CD4-positive, alpha-beta memory T cell (primary cell): Measurements from ENCODE around the gene FAM174B. TPM values are rescaled to one million over a fixed set of nuclear protein-coding genes. Genes with fewer than 3 reads are reported as not detected.

Experiments used
- CTCF ChIA-PET: fragments of 350-600 bp; sonication (Branson Sonifier 250); formaldehyde crosslinking; loops from one replicate; lab custom pipeline; 2021; ENCODE audit warnings: inconsistent platforms; ENCODE audit not compliant: partially characterized antibody; lab: Charles Lee
- POLR2A ChIA-PET: fragments of 350-600 bp; sonication (Branson Sonifier 250); formaldehyde crosslinking; loops from one replicate; lab custom pipeline; 2021; ENCODE audit not compliant: partially characterized antibody; lab: Charles Lee
- DNase-seq, 5 donors: peaks; one replicate each; pipeline versions ENCODE4 v3.0.0 to v3.0.0-alpha.2; 2020 to 2022; ENCODE audit warnings: mixed read lengths in 1 of 5
- H3K27ac ChIP-seq: one replicate; pipeline ENCODE4 v1.7.0; 2013; ENCODE audit warnings: low read depth, low read length
- H3K27me3 ChIP-seq: 2 replicates; pipeline ENCODE4 v1.7.0; 2013; ENCODE audit warnings: mild to moderate bottlenecking, low read length, moderate library complexity; ENCODE audit not compliant: insufficient read depth
- H3K36me3 ChIP-seq: 2 replicates; pipeline ENCODE4 v1.7.0; 2013; ENCODE audit warnings: mild to moderate bottlenecking, low read length, moderate library complexity; ENCODE audit not compliant: insufficient read depth
- H3K4me1 ChIP-seq: 2 replicates; pipeline ENCODE4 v1.7.0; 2013; ENCODE audit warnings: mild to moderate bottlenecking, low read length, moderate library complexity; ENCODE audit not compliant: insufficient read depth
- H3K4me3 ChIP-seq, 2 donors: one replicate each; pipeline ENCODE4 v1.7.0; 2013; ENCODE audit warnings: low read length in 2 of 2, mild to moderate bottlenecking in 1 of 2
- H3K9me3 ChIP-seq, 2 donors: one replicate each; pipeline ENCODE4 v1.7.0; 2013; ENCODE audit warnings: low read length in 2 of 2, control low read depth in 1 of 2; ENCODE audit not compliant: control insufficient read depth in 1 of 2
- H3K27ac Mint-ChIP-seq, 7 donors: one replicate each; pipeline ENCODE4 v1.8.0; 2020 to 2021; ENCODE audit warnings: mixed read lengths in 7 of 7, mild to moderate bottlenecking in 6 of 7, inconsistent platforms in 3 of 7, moderate library complexity in 3 of 7
- H3K27me3 Mint-ChIP-seq, 2 donors: one replicate each; pipeline ENCODE4 v1.8.0; 2020 to 2021; ENCODE audit warnings: mixed read lengths in 2 of 2
- H3K36me3 Mint-ChIP-seq, 2 donors: one replicate each; pipeline ENCODE4 v1.8.0; 2020 to 2021; ENCODE audit warnings: mixed read lengths in 2 of 2, inconsistent platforms in 1 of 2, mild to moderate bottlenecking in 1 of 2
- H3K4me1 Mint-ChIP-seq, 4 donors: one replicate each; pipeline ENCODE4 v1.8.0; 2020 to 2021; ENCODE audit warnings: mixed read lengths in 4 of 4, mild to moderate bottlenecking in 1 of 4
- H3K4me3 Mint-ChIP-seq, 8 donors: one replicate each; pipeline ENCODE4 v1.8.0; 2020 to 2021; ENCODE audit warnings: mixed read lengths in 8 of 8, mild to moderate bottlenecking in 7 of 8, moderate library complexity in 6 of 8, inconsistent platforms in 3 of 8
- H3K9me3 Mint-ChIP-seq, 8 donors: one replicate each; pipeline ENCODE4 v1.8.0; 2020 to 2021; ENCODE audit warnings: mixed read lengths in 8 of 8, mild to moderate bottlenecking in 5 of 8, inconsistent platforms in 3 of 8, moderate library complexity in 1 of 8
- intact Hi-C: fragments of 100-400 bp; cut with micrococcal nuclease; formaldehyde crosslinking; loops from one replicate; pipeline ENCODE4 v1.15.1; 2023
- polyA plus RNA-seq, 2 donors: library from polyadenylated mRNA; unstranded; fragments of 300-500 nt; fragmentation: Illumina TruSeq; gene quantifications; one replicate each; pipeline ENCODE4 v1.2.3, GENCODE V29; 2021
- total RNA-seq, 2 experiments: library from RNA; stranded (reverse); gene quantifications; one replicate each; pipeline ENCODE4 v1.2.3, GENCODE V29; 2021

The FAM174B gene
- total and polyA plus RNA-seq, 4 experiments from 2014 or later: 2.4 to 8.3 (median 4.9) TPM

DNA sequence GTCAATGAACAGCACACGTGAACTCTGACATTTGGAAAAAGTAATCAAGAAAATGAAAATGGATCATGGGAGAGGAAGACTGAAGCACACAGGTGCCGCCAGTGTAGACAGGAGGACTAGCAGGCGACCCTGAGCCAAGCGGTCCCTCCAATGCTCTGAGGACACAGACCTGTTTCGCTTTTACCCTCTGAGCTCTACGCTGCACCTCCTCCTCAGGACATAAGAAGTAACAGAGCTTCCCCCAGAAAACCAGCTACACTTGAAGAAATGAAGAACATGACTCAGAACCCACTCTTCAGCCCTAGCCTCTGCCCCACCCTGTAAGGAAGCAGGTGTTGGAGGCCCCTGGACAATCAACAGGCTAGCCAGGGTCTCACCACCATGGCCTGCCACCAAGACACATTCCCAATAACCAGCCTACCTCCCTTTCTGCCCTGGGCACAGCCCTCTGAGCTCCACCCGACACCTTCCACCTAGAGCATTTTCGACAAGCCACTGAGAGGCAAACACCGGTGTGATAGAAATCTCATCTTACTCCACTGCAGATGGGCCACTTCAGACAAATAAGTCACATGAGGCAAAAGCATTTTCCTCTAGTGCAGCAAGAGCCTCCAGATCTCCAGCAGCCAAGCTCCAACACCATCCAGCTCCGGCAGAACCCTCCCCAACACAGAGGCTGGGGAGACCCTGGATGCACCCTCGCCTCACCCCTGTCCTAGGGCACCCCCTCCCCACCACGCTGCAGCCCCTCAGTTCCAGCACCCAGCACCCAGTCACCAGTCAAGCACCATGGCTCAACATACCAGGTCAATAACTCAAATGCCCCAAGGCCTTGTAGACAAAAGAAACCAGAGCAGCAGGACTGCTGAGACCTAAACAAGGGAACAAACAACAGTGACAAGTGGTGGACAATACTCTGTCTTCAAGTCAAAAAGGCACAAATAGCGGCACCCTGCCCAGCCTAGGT is 11.4 kb downstream of the FAM174B start:
- peaks cover 2 to 4% of the 10 kb centered on the region in 2 donors for H3K36me3 Mint-ChIP-seq
- H3K4me3 Mint-ChIP-seq: no peak overlapping the region
- no peaks in the 10 kb centered on the region for H3K36me3 ChIP-seq
- H3K4me1 Mint-ChIP-seq: no peaks in the 10 kb centered on the region
- ChIA-PET CTCF (no interaction called here), POLR2A (no interaction called here)
- no peaks in the 10 kb centered on the region for H3K27me3 ChIP-seq
- H3K4me3 ChIP-seq: no peak overlapping the region
- intact Hi-C loops: no loop called here
- no peaks in the 10 kb centered on the region for H3K4me1 ChIP-seq
- no peak overlapping the region for H3K27ac Mint-ChIP-seq
- H3K9me3 ChIP-seq: no peaks in the 10 kb centered on the region
- no peak for DNase-seq
- peaks cover 0 to 13% (median 7%) of the 10 kb centered on the region in 8 donors for H3K9me3 Mint-ChIP-seq
- H3K27ac ChIP-seq: no peak overlapping the region
- H3K27me3 Mint-ChIP-seq: peaks cover 5 to 8% of the 10 kb centered on the region in 2 donors

DNA sequence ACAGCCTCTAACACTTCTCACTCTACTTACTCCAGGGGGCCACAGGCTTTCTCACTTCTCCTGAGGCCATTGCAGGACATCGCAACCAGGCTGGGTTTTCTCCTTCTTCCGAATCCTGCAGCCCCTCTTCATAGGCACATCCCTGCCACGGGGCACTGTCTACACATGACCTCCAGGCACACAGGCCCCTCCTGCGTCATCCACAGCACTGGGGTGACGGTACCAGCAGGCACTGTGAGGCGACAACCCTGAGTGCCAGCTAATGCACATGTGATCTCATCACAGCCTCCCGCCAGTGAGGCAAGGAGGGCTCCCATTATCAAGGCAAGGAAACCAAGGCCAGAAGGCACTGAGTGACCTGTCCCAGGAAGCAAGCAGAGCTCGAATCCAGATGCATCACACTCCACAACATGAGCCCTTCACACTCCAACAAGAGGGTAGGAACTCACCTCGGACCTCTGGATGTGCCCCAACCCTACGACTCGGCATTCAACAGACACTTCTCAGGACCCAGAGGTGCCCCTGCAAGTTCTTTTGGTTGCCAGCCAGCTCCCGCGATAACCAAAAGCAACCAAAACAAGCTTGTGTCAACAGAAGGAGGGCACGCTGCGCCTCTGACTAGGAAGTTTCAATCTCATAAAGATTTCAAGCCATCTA is 16.7 kb downstream of the FAM174B start:
- ChIA-PET CTCF (no interaction called here), POLR2A (no interaction called here)
- Mint-ChIP-seq H3K27me3 (peaks cover 5 to 21% of the 10 kb centered on the region in 2 donors), H3K9me3 (peaks cover 0 to 13% (median 7%) of the 10 kb centered on the region in 8 donors), H3K36me3 (peaks cover 2 to 4% of the 10 kb centered on the region in 2 donors), H3K27ac (peak overlapping the region in 2 of 7 donors; percentile 5 to 24), H3K4me3 (no peak overlapping the region), H3K4me1 (peaks cover 0 to 5% (median 0%) of the 10 kb centered on the region in 4 donors)
- Histone ChIP-seq H3K27me3 (no peaks in the 10 kb centered on the region), H3K9me3 (no peaks in the 10 kb centered on the region), H3K27ac (no peak overlapping the region), H3K4me3 (no peak overlapping the region), H3K4me1 (no peaks in the 10 kb centered on the region), H3K36me3 (no peaks in the 10 kb centered on the region)
- intact Hi-C loops: no loop called here
- DNase-seq: no peak

DNA sequence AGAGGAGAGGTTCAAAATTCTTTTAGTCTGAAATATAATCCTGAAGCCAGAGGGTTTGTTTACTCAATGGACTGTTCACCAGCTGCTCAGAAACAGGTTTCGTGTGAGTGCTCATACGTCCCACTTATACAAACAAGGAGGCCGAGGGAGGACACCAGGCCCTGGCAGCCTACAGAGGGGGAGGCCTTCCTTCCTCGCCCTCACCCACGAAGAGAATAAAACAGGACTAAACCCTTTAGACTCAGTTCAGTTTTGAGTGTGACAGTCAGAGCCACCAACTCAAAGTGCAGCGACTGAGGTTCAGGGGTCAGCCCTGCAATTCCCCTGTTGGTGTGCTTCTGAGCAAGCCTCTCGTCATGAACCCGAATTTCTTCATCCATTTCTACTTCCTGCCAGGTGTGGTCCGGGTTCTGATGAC is 17.3 kb downstream of the FAM174B start:
- DNase-seq: no peak
- H3K4me1 Mint-ChIP-seq: peaks cover 0 to 5% (median 0%) of the 10 kb centered on the region in 4 donors

DNA sequence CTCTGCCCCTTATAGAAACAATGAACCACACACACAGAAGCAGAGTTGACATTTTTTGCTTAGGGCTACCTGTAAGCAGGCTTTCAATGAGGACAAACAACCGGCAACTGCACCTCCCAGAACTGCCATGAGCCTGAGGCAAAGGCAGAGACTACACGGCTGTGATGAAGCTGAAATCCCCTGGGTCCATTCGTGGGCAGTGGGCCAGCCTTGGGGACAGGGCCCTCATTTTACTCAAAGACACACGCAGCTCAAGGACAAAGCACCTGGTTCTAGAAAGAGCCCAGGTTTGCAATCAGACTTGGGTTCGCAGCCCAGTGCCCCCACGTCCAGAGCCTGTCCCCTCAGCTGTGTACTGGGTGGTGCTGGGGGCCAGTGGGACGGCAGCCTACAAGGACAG is 17.9 kb downstream of the FAM174B start:
- intact Hi-C loops: no loop called here
- H3K27me3 Mint-ChIP-seq: peaks cover 9 to 21% of the 10 kb centered on the region in 2 donors

More for the DNA sequence above, 17.3 kb downstream of the FAM174B start:
- Histone ChIP-seq H3K4me1 (no peaks in the 10 kb centered on the region), H3K9me3 (no peaks in the 10 kb centered on the region), H3K27ac (no peak overlapping the region), H3K27me3 (no peaks in the 10 kb centered on the region), H3K4me3 (no peak overlapping the region), H3K36me3 (no peaks in the 10 kb centered on the region)
- ChIA-PET POLR2A (no interaction called here), CTCF (no interaction called here)
- intact Hi-C loops: no loop called here
- H3K27ac Mint-ChIP-seq: peak overlapping the region in 2 of 7 donors; percentile 13 to 24
- H3K9me3 Mint-ChIP-seq: peaks cover 0 to 13% (median 7%) of the 10 kb centered on the region in 8 donors
- H3K27me3 Mint-ChIP-seq: peaks cover 5 to 21% of the 10 kb centered on the region in 2 donors
- H3K4me3 Mint-ChIP-seq: no peak overlapping the region
- H3K36me3 Mint-ChIP-seq: peaks cover 2 to 4% of the 10 kb centered on the region in 2 donors

DNA sequence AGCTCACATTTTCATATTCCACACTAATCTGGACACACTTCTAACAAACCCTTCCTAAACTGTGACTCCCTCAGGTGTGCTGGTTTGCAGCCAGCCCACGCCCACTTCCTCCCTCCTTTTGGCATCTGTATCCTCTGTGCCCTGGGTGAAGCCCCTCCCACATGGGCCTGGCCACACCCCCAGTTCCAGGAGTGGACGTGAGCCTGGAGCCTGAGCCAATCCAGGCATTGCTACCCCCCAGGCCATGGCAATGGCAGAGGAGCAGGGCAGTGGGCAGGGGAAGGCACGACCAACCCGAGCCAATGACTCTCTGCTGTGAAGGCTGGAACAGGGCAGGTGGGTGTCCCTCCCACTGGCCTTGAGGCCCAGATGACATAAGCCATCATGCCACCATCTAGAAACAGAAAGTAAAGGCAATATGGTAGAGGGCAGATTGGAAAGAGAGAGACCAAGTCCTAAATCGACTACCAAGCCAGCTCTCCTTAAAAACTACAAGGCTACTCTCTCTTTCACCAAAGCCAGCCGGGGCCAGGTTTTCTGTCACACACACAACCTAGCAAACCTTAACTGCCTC is 18.6 kb downstream of the FAM174B start:
- Mint-ChIP-seq H3K4me3 (no peak overlapping the region), H3K27ac (no peak overlapping the region), H3K4me1 (peaks cover 0 to 5% (median 0%) of the 10 kb centered on the region in 4 donors), H3K9me3 (peaks cover 0 to 13% (median 7%) of the 10 kb centered on the region in 8 donors), H3K36me3 (peaks cover 2 to 4% of the 10 kb centered on the region in 2 donors), H3K27me3 (peaks cover 9 to 21% of the 10 kb centered on the region in 2 donors)
- ChIA-PET POLR2A (no interaction called here), CTCF (no interaction called here)
- H3K4me3 ChIP-seq: no peak overlapping the region
- no peaks in the 10 kb centered on the region for H3K4me1 ChIP-seq
- no peak for DNase-seq
- no peak overlapping the region for H3K27ac ChIP-seq
- no peaks in the 10 kb centered on the region for H3K9me3 ChIP-seq
- H3K36me3 ChIP-seq: no peaks in the 10 kb centered on the region
- intact Hi-C loops: no loop called here
- H3K27me3 ChIP-seq: no peaks in the 10 kb centered on the region

More for the DNA sequence above, 17.9 kb downstream of the FAM174B start:
- Mint-ChIP-seq H3K36me3 (peaks cover 2 to 4% of the 10 kb centered on the region in 2 donors), H3K9me3 (peaks cover 0 to 13% (median 7%) of the 10 kb centered on the region in 8 donors), H3K4me3 (no peak overlapping the region), H3K27ac (no peak overlapping the region), H3K4me1 (peaks cover 0 to 5% (median 0%) of the 10 kb centered on the region in 4 donors)
- H3K9me3 ChIP-seq: no peaks in the 10 kb centered on the region
- H3K27me3 ChIP-seq: no peaks in the 10 kb centered on the region
- H3K27ac ChIP-seq: no peak overlapping the region
- POLR2A ChIA-PET: no interaction called here
- H3K4me3 ChIP-seq: no peak overlapping the region
- CTCF ChIA-PET: no interaction called here
- H3K4me1 ChIP-seq: no peaks in the 10 kb centered on the region
- no peak for DNase-seq
- no peaks in the 10 kb centered on the region for H3K36me3 ChIP-seq

DNA sequence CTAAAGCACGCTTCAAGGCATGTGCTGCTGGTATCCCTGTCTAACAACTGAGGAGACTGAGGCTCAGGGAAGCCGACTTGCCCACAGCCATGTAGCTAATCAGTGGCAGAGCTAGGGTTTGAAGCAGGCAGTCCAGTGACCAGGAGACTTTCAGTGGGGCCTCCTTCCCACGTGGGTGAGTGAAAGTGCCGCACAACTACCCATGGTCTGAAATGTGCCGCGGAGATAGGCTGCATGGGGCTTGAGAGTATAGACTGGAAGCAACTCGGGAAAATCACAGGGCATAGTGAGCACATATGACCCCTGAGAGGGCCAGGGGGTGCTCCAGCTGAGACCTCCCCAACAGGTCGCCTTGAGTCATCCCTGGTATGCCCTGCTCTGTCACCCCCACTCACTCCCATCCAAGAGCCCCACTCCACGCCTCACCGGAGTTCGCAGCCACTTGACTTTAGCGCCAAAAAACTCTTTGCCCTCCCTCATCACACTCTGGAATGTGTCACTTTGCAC is 19.1 kb downstream of the FAM174B start:
- intact Hi-C loops: no loop called here
- no peak overlapping the region for H3K27ac ChIP-seq
- H3K27me3 ChIP-seq: no peaks in the 10 kb centered on the region
- H3K27ac Mint-ChIP-seq: no peak overlapping the region
- peaks cover 0 to 5% (median 0%) of the 10 kb centered on the region in 4 donors for H3K4me1 Mint-ChIP-seq
- POLR2A ChIA-PET: no interaction called here
- H3K9me3 Mint-ChIP-seq: peaks cover 0 to 13% (median 6%) of the 10 kb centered on the region in 8 donors
- peaks cover 9 to 21% of the 10 kb centered on the region in 2 donors for H3K27me3 Mint-ChIP-seq
- H3K36me3 ChIP-seq: no peaks in the 10 kb centered on the region
- H3K4me3 ChIP-seq: no peak overlapping the region
- no peak for DNase-seq
- no peaks in the 10 kb centered on the region for H3K4me1 ChIP-seq
- no peak overlapping the region for H3K4me3 Mint-ChIP-seq
- no peaks in the 10 kb centered on the region for H3K9me3 ChIP-seq
- CTCF ChIA-PET: no interaction called here
- H3K36me3 Mint-ChIP-seq: peaks cover 2 to 4% of the 10 kb centered on the region in 2 donors
